HG03342 (cell line): ENCODE results near the gene FAM89B.

ENCODE experiments used
- ATAC-seq: cut with Tn5 transposase; IDR thresholded peaks from one replicate; pipeline ENCODE4 v1.9.1; 2021; ENCODE audit warnings: mild to moderate bottlenecking, moderate library complexity; ENCODE audit not compliant: unreplicated experiment

Gene FAM89B

DNA sequence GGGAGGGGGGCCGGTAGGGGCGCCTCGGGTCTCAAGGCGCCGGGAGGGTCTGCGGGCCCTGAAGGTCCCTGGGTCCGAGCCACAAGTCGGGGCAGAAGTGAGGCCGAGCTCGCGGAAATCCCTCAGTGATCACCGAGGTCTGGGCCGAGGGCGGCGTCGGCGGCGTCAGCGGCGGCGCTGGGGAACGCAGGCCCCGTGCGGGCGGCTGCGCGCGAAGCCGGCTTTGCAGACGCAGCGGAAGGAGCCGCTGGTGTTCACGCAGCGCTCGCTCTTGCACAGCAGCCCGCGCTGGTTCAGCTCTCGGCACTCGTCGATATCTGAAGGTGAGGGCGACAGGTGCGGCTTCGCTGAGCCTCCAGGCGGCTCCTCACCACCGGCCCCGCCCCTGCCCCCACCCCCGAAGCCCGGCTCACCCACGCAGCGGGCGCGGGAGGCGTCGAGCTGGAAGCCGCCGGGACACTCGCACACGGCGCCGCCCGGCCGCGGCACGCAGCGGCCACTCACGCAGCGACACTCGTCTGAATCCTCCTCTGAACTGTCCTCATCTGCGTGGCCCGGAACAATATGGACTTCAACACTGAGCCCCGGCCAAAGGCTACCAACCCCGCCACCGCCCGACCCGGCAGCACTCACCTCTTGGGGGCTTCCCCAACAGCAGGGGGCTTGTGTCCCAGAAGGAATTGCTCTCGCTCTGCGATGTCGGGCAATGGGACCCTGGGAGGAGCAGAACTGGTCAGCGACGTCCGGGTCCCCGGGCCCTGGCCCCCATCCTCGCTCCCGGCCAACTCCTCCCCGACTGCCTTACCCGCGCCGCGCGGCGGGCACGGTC is 33.2 kb upstream of the FAM89B start:
- ATAC-seq = no peak

DNA sequence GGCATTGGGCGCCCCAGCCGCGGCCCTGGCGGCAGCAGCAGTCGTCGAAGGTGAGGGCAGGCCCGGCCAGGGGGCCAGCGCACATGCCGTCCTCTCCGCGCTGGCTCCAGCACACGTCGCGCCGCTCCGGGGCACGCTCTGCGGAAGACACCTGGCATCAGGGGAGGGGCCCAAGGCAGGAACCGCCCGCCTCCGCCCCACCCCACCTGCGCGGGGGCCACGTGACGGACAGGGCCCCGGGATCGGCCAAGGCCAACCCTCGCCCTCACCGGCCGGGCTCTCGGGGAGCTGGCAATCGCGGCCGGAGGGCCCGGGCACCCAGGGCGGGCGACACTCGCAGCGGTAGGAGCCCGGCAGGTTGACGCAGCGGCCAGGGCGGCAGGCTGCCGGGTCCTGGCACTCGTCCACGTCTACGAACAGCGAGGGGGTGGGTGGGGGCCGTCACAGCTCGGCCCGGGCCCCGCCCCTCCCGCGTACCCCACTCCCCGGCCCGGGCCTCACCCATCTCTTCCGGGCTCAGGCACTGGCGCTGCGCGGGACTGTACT is 32.5 kb upstream of the FAM89B start:
- peak; percentile 53 for ATAC-seq

DNA sequence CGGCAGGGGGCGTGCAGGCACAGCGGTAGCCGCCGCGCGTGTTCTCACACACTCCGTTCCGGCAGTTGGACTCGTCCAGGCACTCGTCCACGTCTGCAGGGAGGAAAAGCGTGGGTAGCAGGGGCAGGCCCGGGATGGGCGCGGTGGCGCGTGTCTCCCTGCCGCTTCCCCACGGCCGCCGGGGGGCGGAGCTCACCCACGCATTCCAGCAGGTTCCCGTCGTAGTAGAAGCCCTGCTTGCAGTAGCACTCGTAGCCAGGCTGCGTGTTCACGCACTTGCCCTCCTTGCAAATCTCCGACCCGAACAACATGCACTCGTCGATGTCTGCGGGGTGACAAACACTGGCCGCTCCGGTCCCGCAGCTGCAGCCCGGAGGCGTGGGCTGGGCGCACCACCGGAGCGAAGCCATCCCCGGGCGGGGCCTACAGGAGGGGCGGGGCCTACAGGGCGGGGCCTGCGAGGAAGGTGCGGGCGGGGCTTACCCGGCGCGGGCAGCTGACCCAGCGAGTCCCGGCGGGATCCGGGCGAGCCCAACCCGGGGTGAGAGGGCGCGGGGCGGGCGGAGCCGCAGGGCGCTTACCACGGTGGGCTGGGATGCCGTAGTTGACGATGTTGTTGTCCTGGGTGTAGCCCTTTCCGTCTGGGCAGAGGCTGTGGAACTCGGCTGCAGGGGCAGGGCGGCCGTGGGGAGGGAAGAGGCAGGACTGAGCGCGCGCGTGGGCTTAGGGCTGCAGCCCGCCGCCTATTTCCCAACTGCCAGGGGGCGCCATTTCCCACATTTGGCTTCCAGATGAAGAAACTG is 31.8 kb upstream of the FAM89B start:
- ATAC-seq = peak; percentile 69

- no peak for ATAC-seq
Observed at GRCh38 chr11:65541093-65541982, 31.0 kb upstream of the FAM89B start.

GRCh38 chr11:65542738-65543390 is 29.5 kb upstream of the FAM89B start:
- no peak for ATAC-seq

- no peak for ATAC-seq
Observed at GRCh38 chr11:65545853-65546216, 26.5 kb upstream of the FAM89B start.

DNA sequence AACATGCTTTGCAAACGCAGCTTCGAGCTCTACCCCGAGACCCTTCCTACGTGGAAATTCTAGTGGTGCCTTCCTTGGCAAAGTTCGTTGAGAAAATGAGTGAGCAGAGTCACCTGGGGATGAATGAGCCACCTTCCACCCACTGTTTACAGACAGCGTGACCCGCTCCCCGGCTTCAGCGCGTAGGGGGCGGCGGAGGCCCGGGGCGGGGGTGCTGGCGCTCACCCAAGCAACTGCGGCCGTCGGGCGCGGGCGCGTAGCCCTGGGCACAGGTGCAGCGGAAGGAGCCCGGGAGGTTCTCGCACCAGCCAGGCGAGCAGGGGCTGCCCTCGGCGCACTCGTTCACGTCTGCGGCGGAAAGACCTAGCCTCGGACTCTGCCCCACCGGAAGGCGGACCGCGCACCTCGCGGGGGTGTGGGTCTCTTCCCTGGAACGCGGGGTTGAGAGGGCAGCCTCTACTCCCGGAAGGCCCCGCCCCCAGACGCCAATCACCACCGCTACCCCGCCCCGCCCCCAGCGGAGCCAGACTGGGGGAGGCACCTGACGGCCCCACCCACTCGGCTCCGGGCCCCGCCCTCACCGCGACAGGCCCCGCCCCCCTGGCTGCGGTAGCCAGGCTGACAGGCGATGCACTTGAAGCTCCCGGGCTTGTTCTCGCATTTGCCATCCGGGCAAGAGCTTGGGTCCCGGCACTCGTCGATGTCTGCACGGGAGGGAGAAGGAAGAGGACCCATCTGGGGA is 25.9 kb upstream of the FAM89B start:
- ATAC-seq = peak; percentile 68

DNA sequence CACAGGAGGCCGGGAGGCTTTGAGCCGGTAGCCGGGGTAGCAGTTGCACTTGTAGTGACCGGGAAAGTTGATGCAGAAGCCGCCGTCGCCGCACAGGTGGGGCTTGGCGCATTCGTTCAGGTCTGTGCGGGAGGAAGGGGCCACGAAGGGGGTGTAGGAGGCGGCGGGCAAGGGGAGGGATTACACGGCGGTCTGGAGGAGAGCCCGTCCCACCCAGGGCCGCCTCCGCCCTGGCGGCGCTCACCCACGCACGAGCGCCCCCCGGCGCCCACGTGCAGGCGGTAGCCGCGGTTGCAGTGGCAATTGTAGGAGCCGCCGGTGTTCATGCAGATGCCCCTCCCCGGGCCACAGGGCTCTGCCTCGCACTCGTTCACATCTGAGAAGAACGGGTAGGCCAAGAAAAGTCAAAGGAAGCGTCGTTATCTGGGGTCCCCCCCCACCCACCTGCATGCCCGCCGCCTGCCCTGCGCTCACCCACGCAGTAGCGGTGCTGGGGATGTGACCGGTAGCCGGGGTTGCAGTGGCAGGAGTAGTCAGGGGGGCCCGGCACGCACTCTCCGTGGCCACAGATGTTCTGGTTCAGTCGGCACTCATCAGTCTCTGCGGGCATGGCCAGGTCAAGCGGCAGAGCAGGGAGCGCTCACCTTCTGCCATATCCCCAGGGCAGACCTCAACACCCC is 24.8 kb upstream of the FAM89B start:
- ATAC-seq = no peak

GRCh38 chr11:65548395-65548794 is 23.9 kb upstream of the FAM89B start:
- ATAC-seq = no peak

DNA sequence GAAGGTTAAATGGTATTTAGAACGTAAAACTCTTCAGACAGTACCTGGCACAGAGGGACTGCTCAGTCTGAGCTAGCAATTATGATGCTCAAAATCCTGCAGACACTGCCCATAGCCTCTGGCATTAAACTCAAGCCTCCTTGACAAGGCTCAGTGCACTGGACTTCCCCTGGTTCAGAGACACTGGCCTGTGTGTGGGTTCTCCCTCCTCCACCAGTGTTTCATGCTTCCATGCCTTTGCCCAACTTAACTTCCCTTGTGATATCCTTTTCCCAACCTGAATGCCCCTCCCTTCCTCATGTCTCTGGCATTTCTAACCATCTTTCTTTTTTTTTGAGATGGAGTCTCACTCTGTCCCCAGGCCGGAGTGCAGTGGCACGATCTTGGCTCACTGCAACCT is 23.2 kb upstream of the FAM89B start:
- ATAC-seq = no peak

GRCh38 chr11:65551572-65552387 is 20.6 kb upstream of the FAM89B start:
- ATAC-seq = no peak

DNA sequence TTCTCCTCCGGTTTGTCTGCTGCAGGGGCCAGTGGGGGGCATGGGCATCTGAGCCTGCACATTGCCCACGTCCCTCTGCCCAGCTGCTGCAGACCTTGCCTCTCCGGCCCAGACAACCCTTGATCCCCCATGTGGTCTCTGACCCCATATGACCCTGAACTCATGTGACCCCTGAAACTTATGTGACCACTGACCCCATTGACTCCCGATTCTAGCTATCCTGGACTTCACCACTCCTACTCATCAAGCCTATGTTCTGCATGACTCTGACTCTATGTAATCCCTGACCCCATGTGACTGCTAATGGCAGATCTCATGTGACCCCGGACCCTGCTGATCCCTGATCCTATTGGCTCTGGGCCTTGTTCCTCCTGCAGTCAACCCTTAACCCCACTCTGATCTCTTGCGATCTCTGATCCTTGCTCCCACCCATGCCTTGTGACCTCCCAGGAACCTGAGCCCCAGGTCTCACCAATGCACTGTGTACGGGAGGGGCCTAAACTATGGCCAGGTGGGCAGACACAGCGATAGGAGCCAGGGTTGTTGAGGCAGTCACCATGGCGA is 19.9 kb upstream of the FAM89B start:
- no peak for ATAC-seq

DNA sequence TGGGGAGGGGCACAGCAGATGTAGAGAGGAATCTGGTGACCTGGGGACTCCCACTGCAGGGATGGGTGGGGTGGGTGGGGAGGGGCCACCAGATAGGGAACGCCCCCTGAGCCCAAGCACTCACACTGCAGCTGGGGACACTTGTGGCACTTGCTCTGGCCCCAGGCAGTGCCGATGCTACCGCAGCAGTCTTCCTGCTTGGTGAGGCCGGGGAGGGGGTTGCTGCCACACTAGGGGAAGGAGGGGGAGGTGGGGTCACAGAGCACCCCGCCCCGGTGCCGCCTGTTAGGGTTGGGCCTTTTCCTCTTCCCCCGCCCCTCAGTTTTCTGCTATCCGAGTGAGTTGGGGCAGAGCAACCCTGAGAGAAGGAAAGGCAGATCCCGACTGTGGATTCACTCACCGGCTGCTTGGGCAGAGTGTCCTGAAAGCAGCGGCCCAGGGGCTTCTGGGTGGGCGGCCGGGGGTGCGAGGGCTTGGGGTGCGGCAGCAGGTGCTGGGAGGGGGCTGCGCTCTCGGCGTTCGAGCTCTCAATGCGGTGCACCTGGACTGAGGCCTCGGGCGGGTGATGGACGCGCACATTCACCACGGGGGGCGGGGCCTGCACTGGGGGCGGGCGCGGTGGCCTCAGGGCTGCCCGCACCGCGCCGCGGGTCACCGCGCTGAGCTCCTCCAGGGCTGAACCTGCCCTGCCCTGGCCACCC is 18.9 kb upstream of the FAM89B start:
- no peak for ATAC-seq

DNA sequence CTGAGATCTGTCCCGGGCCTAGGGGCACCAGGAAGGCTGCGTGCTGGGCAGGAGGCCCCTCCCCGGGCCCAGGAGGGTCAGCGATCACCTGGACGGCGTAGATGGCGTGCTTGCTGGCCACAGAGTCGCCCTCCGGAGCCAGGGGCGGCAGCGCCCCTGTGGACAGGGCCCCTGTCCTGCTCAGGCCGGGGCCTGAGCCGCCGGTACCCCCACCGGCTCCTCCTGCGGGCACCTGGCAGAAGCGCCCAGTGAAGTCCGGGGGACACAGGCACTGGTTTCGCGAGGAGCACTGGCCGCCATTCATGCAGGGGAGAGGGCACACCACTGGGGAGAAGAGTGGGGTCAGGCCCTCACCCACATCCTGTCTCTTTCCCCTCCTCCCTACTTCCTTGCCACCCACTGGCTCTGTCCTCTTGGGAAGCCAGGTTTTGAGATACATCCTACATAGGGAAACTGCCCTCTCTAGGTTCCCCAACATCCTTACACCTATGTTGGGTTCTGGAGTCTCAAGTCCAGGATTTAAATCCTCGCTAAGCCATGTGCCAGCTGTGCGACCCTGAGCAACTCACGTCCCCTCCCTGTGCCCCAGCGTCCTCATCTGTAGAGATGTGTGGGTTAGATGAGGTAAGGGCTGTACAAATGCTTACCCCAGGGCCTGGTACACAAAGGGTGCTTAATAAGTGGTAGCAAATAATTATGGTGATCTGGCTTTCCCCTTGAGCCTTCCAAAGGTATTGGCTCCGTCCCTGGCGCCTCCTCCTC is 18.1 kb upstream of the FAM89B start:
- ATAC-seq = no peak

GRCh38 chr11:65554842-65555430 is 17.4 kb upstream of the FAM89B start:
- no peak for ATAC-seq

GRCh38 chr11:65555693-65556231 is 16.6 kb upstream of the FAM89B start:
- no peak for ATAC-seq
